ENCODE data around the gene RELT. TPM values are rescaled to one million over a fixed set of nuclear protein-coding genes. Genes with fewer than 3 reads are reported as not detected.

RELT gene
- total RNA-seq, 1 donor = 4.6 TPM

DNA sequence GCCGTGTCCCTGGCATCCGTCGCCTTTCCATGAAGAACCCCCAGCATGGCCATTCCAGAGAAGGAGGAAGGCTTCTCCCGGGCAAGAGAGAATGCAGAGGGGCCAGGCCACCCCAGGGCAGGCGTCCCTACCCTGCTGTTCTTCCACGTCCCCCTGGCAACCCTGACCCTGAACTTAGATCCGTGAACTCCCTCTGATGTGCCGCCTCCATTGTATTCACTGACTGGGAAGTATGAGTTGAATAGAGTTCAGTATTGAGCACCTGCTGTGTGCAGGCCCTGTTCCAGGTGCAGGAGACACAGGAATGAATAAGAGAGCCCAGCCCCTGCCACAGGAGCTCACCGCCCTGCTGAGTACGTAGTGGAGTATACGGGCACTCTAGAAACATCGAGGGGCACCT, 29.1 kb upstream of the RELT start:
- TF ChIP-seq, protein P1, sequence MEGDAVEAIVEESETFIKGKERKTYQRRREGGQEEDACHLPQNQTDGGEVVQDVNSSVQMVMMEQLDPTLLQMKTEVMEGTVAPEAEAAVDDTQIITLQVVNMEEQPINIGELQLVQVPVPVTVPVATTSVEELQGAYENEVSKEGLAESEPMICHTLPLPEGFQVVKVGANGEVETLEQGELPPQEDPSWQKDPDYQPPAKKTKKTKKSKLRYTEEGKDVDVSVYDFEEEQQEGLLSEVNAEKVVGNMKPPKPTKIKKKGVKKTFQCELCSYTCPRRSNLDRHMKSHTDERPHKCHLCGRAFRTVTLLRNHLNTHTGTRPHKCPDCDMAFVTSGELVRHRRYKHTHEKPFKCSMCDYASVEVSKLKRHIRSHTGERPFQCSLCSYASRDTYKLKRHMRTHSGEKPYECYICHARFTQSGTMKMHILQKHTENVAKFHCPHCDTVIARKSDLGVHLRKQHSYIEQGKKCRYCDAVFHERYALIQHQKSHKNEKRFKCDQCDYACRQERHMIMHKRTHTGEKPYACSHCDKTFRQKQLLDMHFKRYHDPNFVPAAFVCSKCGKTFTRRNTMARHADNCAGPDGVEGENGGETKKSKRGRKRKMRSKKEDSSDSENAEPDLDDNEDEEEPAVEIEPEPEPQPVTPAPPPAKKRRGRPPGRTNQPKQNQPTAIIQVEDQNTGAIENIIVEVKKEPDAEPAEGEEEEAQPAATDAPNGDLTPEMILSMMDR (IDR thresholded peaks at IDR 0.05; ENCODE audit: insufficient read depth, low read length) = no peak
- no peak overlapping the region for H3K4me3 ChIP-seq (ENCODE audit: low read depth, low read length)
- no peak for DNase-seq (ENCODE audit: low read depth)

- H3K4me3 ChIP-seq (ENCODE audit: low read depth, low read length) = no peak overlapping the region
- TF ChIP-seq, protein P1 (IDR thresholded peaks at IDR 0.05; ENCODE audit: insufficient read depth, low read length) = no peak
- no peak for DNase-seq (ENCODE audit: low read depth)
These were observed 27.4 kb upstream of the RELT start for GRCh38 chr11:73348838-73349237.

GRCh38 chr11:73349633-73350032, 26.6 kb upstream of the RELT start:
- TF ChIP-seq, protein P1 (IDR thresholded peaks at IDR 0.05; ENCODE audit: insufficient read depth, low read length) = no peak
- H3K4me3 ChIP-seq (ENCODE audit: low read depth, low read length) = no peak overlapping the region
- no peak for DNase-seq (ENCODE audit: low read depth)

GRCh38 chr11:73350908-73351636, 25.1 kb upstream of the RELT start:
- H3K4me3 ChIP-seq (ENCODE audit: low read depth, low read length) = no peak overlapping the region
- DNase-seq (ENCODE audit: low read depth) = peak; percentile 86
- TF ChIP-seq, protein P1 (IDR thresholded peaks at IDR 0.05; ENCODE audit: insufficient read depth, low read length) = peak; percentile 98

GRCh38 chr11:73353422-73353821, 22.8 kb upstream of the RELT start:
- TF ChIP-seq, protein P1 (IDR thresholded peaks at IDR 0.05; ENCODE audit: insufficient read depth, low read length) = no peak
- H3K4me3 ChIP-seq (ENCODE audit: low read depth, low read length) = no peak overlapping the region
- no peak for DNase-seq (ENCODE audit: low read depth)

GRCh38 chr11:73355109-73355508, 21.1 kb upstream of the RELT start:
- no peak for DNase-seq (ENCODE audit: low read depth)
- TF ChIP-seq, protein P1 (IDR thresholded peaks at IDR 0.05; ENCODE audit: insufficient read depth, low read length) = no peak

More at GRCh38 chr11:73355109-73355508, 21.1 kb upstream of the RELT start:
- H3K4me3 ChIP-seq (ENCODE audit: low read depth, low read length) = no peak overlapping the region
